HG03565 (cell line): Measurements from ENCODE around the gene GLT8D2.

ENCODE experiments used
- ATAC-seq: cut with Tn5 transposase; IDR thresholded peaks from one replicate; pipeline ENCODE4 v1.9.1; 2021; ENCODE audit warnings: mild to moderate bottlenecking, moderate library complexity; ENCODE audit not compliant: unreplicated experiment

GLT8D2 gene

GRCh38 chr12:104003596-104003995 lies 46.4 kb downstream of the GLT8D2 start:
- no peak for ATAC-seq

- ATAC-seq: no peak
Measured at GRCh38 chr12:104002686-104003085, 47.3 kb downstream of the GLT8D2 start.

GRCh38 chr12:104000807-104001434 lies 49.1 kb downstream of the GLT8D2 start:
- no peak for ATAC-seq

- ATAC-seq: no peak
Measured at GRCh38 chr12:103998976-103999375, 51.0 kb downstream of the GLT8D2 start.

GRCh38 chr12:103997286-103997900 lies 52.6 kb downstream of the GLT8D2 start:
- ATAC-seq: no peak

GRCh38 chr12:103996595-103996994 lies 53.4 kb downstream of the GLT8D2 start:
- no peak for ATAC-seq

GRCh38 chr12:103994235-103994634 lies 55.8 kb downstream of the GLT8D2 start:
- ATAC-seq: no peak

GRCh38 chr12:103986829-103987228 lies 63.2 kb downstream of the GLT8D2 start:
- no peak for ATAC-seq

GRCh38 chr12:103978384-103978982 lies 71.5 kb downstream of the GLT8D2 start:
- ATAC-seq: no peak

- ATAC-seq: no peak
Measured at GRCh38 chr12:103975368-103975767, 74.6 kb downstream of the GLT8D2 start.

GRCh38 chr12:103973909-103974308 lies 76.1 kb downstream of the GLT8D2 start:
- no peak for ATAC-seq

- no peak for ATAC-seq
Measured at GRCh38 chr12:103969391-103969790, 80.6 kb downstream of the GLT8D2 start.

GRCh38 chr12:103966736-103967135 lies 83.3 kb downstream of the GLT8D2 start:
- no peak for ATAC-seq

- peak; percentile 73 for ATAC-seq
Measured at GRCh38 chr12:103965590-103966504, 84.1 kb downstream of the GLT8D2 start, which contains the start of gene TDG. TDG (plus strand) TSS chr12:103965872; CDS start chr12:103966038, 166 bp downstream.

GRCh38 chr12:103965255-103965589 lies 84.8 kb downstream of the GLT8D2 start:
- no peak for ATAC-seq

GRCh38 chr12:103964805-103965204 lies 85.2 kb downstream of the GLT8D2 start:
- ATAC-seq: no peak

GRCh38 chr12:103962493-103962892 lies 87.5 kb downstream of the GLT8D2 start:
- ATAC-seq: no peak

GRCh38 chr12:103960616-103961227 lies 89.3 kb downstream of the GLT8D2 start:
- no peak for ATAC-seq

GRCh38 chr12:103958621-103959020 lies 91.4 kb downstream of the GLT8D2 start:
- no peak for ATAC-seq

GRCh38 chr12:103957865-103958388 lies 92.1 kb downstream of the GLT8D2 start:
- no peak for ATAC-seq
